Fibroblast of lung (primary cell): ENCODE data around the gene KRTAP3-1. TPM values are rescaled to one million over a fixed set of nuclear protein-coding genes. Genes with fewer than 3 reads are reported as not detected.

Experiments used
- DNase-seq, 2 donors: peaks; one replicate each; pipeline versions ENCODE4 v3.0.0 to v3.0.0-alpha.2; 2010; ENCODE audit warnings: low read depth in 2 of 2
- H2AFZ ChIP-seq: 2 replicates; pipeline ENCODE4 v1.5.1; 2012; ENCODE audit warnings: low read length, control low read depth, inconsistent platforms
- H3K27ac ChIP-seq: 2 replicates; pipeline ENCODE4 v1.5.1; 2011; ENCODE audit warnings: low read length, control low read depth; ENCODE audit not compliant: insufficient read depth
- H3K27me3 ChIP-seq: 2 replicates; pipeline ENCODE4 v1.5.1; 2011; ENCODE audit warnings: mild to moderate bottlenecking, low read length; ENCODE audit not compliant: control insufficient read depth, insufficient read depth
- H3K36me3 ChIP-seq: 2 replicates; pipeline ENCODE4 v1.5.1; 2011; ENCODE audit warnings: low read length; ENCODE audit not compliant: control insufficient read depth, insufficient read depth
- H3K4me1 ChIP-seq: 2 replicates; pipeline ENCODE4 v1.5.1; 2011; ENCODE audit warnings: low read length; ENCODE audit not compliant: control insufficient read depth, insufficient read depth; ENCODE audit errors: extremely low read depth
- H3K4me2 ChIP-seq: 2 replicates; pipeline ENCODE4 v1.5.1; 2011; ENCODE audit warnings: low read length, control low read depth; ENCODE audit not compliant: insufficient read depth; ENCODE audit errors: extremely low read depth
- H3K4me3 ChIP-seq, 4 experiments: fragments of 200-600 bp in 1 of 4; sonication (generic) in 1 of 4; replicated peaks in 1 of 4; 2 replicates each; pipeline ENCODE4 v1.5.1; 2011 to 2016; ENCODE audit warnings: low read length in 4 of 4, low read depth in 3 of 4, mild to moderate bottlenecking in 3 of 4, control low read depth in 2 of 4, inconsistent platforms in 1 of 4, mixed read lengths in 1 of 4; ENCODE audit not compliant: insufficient read depth in 1 of 4; ENCODE audit errors: control extremely low read depth in 1 of 4
- H3K79me2 ChIP-seq: 2 replicates; pipeline ENCODE4 v1.5.1; 2012; ENCODE audit warnings: mild to moderate bottlenecking, low read length, inconsistent platforms; ENCODE audit not compliant: control insufficient read depth, insufficient read depth
- H3K9ac ChIP-seq: 2 replicates; pipeline ENCODE4 v1.5.1; 2011; ENCODE audit warnings: mild to moderate bottlenecking, low read length, control low read depth; ENCODE audit not compliant: insufficient read depth
- H3K9me3 ChIP-seq: 2 replicates; pipeline ENCODE4 v1.5.1; 2012; ENCODE audit warnings: low read depth, low read length; ENCODE audit not compliant: control insufficient read depth, insufficient read depth
- H4K20me1 ChIP-seq: 2 replicates; pipeline ENCODE4 v1.5.1; 2011; ENCODE audit warnings: low read length; ENCODE audit not compliant: control insufficient read depth, insufficient read depth; ENCODE audit errors: extremely low read depth
- EZH2 ChIP-seq: IDR thresholded peaks from 2 replicates; pipeline ENCODE4 v1.5.1; 2012; ENCODE audit warnings: low read length, control low read depth, mild to moderate bottlenecking; ENCODE audit errors: missing control alignments
- polyA plus RNA-seq, 2 donors: library from polyadenylated mRNA; depleted of rRNA in 1 of 2; stranded (reverse) in 1 of 2; unstranded in 1 of 2; fragments of >200 nt; gene quantifications; 2 replicates each; pipeline ENCODE4 v1.2.1, GENCODE V29; 2011 to 2012; ENCODE audit warnings: missing spikeins in 1 of 2
- total RNA-seq: library from RNA; depleted of rRNA; stranded (reverse); fragments of >200 nt; gene quantifications from 2 replicates; pipeline ENCODE4 v1.2.1, GENCODE V29; 2014
- TF ChIP-seq, protein P1 (sequence below), 2 donors: IDR thresholded peaks in 1 of 2; conservative IDR thresholded peaks in 1 of 2; 1 replicate in 1 of 2; 2 replicates in 1 of 2; pipeline ENCODE4 v1.5.1; 2011 to 2012; ENCODE audit warnings: low read length in 2 of 2, control low read depth in 1 of 2, inconsistent platforms in 1 of 2, low read depth in 1 of 2, mild to moderate bottlenecking in 1 of 2

KRTAP3-1 gene
- total and polyA plus RNA-seq, 2 donors (not counting 1 experiment from before 2014, with no cell fraction given) = not detected

DNA sequence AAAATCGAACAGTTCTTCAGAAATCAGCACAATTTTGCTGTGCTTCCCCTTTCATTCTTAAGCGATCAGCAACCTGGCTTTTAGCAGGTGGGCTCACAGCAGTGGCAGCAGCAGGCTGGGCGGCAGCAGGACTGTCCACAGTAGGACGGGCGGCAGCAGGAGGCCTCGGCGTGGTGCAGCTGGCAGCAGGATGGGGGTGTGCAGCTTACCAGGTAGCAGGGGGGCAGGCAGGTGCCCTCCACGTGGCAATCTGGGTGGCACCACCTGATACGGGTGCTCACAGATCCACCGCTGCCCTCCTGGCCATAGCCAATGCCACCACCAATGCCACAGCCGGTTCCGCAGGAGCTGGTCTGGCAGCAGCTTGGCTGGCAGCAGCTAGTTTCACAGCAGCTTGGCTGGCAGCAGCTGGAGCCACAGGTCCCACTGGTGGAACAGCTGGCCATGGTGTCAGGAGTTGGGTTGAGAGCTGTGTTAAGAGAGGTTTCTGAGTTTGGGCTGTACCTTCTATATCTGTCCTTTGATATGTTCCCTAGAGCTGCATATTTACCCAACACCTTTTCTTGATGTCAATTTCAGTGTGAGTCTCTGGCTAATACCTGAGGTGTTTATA lies 20.8 kb upstream of the KRTAP3-1 start, which contains the start of gene KRTAP1-4:
KRTAP1-4 (minus strand) TSS at position 563 of the 613 bp plus-strand sequence; CDS start at position 446, 117 bp downstream.
- H3K4me3 ChIP-seq = no peak within 1 kb of the TSS
- H3K79me2 ChIP-seq = no peaks in the 10 kb centered on the region
- DNase-seq = no peak
- no peak within 1 kb of the TSS for H2AFZ ChIP-seq
- no peak within 1 kb of the TSS for H3K4me2 ChIP-seq
- H3K36me3 ChIP-seq = no peaks in the 10 kb centered on the region
- no peak for TF ChIP-seq EZH2
- TF ChIP-seq, protein P1, sequence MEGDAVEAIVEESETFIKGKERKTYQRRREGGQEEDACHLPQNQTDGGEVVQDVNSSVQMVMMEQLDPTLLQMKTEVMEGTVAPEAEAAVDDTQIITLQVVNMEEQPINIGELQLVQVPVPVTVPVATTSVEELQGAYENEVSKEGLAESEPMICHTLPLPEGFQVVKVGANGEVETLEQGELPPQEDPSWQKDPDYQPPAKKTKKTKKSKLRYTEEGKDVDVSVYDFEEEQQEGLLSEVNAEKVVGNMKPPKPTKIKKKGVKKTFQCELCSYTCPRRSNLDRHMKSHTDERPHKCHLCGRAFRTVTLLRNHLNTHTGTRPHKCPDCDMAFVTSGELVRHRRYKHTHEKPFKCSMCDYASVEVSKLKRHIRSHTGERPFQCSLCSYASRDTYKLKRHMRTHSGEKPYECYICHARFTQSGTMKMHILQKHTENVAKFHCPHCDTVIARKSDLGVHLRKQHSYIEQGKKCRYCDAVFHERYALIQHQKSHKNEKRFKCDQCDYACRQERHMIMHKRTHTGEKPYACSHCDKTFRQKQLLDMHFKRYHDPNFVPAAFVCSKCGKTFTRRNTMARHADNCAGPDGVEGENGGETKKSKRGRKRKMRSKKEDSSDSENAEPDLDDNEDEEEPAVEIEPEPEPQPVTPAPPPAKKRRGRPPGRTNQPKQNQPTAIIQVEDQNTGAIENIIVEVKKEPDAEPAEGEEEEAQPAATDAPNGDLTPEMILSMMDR (conservative IDR thresholded peaks at IDR 0.05 in 1 of 2, IDR thresholded peaks at IDR 0.05 in 1 of 2; ENCODE audit: low read depth in 1 of 2, low read length in 2 of 2) = no peak
- no peak within 1 kb of the TSS for H3K27ac ChIP-seq
- no peak within 1 kb of the TSS for H3K9ac ChIP-seq
- peaks cover 6% of the 10 kb centered on the region for H3K4me1 ChIP-seq
- H3K9me3 ChIP-seq = no peaks in the 10 kb centered on the region
- H3K27me3 ChIP-seq = no peaks in the 10 kb centered on the region
- H4K20me1 ChIP-seq = no peaks in the 10 kb centered on the region

DNA sequence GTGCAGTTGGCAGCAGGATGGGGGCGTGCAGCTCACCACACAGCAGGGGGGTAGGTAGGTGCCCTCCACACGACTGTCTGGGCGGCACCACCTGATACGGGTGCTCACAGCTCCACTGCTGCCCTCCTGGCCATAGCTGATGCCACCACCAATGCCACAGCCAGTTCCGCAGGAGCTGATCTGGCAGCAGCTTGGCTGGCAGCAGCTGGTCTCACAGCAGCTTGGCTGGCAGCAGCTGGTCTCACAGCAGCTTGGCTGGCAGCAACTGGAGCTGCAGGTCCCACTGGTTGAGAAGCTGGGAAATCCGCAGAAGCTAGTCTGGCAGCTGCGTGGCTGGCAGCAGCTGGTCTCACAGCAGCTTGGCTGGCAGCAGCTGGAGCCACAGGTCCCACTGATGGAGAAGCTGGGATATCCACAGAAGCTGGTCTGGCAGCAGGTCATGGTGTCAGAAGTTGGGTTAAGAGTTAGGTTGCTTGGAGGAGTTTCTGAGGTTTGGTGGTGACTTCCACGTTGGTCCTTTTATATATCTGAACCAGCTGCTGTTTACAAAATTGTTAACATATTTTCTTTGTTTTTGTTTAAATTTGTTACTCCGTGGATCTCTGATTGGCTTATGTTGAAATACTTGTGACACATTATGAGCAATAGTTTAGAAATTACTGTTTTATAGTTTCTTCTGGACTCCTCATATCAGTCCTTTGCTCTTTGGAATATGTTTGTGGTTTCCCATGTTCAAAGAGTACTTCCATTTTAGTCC lies 18.0 kb upstream of the KRTAP3-1 start, which contains the start of gene KRTAP1-5:
KRTAP1-5 (minus strand) TSS at position 494 of the 757 bp plus-strand sequence; CDS start at position 441, 53 bp downstream.
- Histone ChIP-seq H3K4me1 (peaks cover 6% of the 10 kb centered on the region), H3K27me3 (no peaks in the 10 kb centered on the region), H3K36me3 (no peaks in the 10 kb centered on the region), H2AFZ (no peak within 1 kb of the TSS), H3K4me2 (peak within 1 kb of the TSS; percentile 36), H3K9me3 (no peaks in the 10 kb centered on the region), H4K20me1 (no peaks in the 10 kb centered on the region), H3K27ac (peak within 1 kb of the TSS; percentile 15), H3K79me2 (no peaks in the 10 kb centered on the region), H3K4me3 (no peak within 1 kb of the TSS), H3K9ac (no peak within 1 kb of the TSS)
- TF ChIP-seq EZH2 = no peak
- TF ChIP-seq, protein P1 (conservative IDR thresholded peaks at IDR 0.05 in 1 of 2, IDR thresholded peaks at IDR 0.05 in 1 of 2; ENCODE audit: low read depth in 1 of 2, low read length in 2 of 2) = no peak
- DNase-seq = peak; percentile 35 to 74

DNA sequence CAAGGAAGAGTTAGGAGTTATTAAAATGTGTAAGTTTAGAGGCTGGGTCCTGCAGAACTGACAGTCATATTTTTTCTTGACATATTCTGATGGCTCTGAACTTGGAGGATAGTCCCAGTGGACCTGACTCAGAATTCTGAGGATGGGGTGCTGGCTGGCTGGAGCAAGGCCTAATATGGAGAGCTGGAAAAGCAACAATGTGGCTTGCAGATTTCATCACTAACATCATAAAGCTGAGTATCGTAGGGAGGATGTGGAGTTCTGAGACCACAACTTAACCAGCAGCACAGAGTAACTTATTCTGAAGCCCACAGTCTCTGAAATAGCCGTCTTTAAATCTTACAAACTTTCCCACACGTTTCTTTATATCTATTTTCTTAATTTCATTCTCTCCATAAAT lies 15.8 kb upstream of the KRTAP3-1 start:
- Histone ChIP-seq H3K4me1 (peaks cover 6% of the 10 kb centered on the region), H3K36me3 (no peaks in the 10 kb centered on the region), H4K20me1 (no peaks in the 10 kb centered on the region), H2AFZ (no peak overlapping the region), H3K27ac (no peak overlapping the region), H3K4me2 (no peak overlapping the region), H3K79me2 (no peaks in the 10 kb centered on the region), H3K9me3 (no peaks in the 10 kb centered on the region), H3K9ac (no peak overlapping the region), H3K27me3 (no peaks in the 10 kb centered on the region), H3K4me3 (no peak overlapping the region)
- no peak for TF ChIP-seq EZH2
- DNase-seq = no peak
